ENCODE measurements around the gene ADGRV1.
"Not testable (repeated sequence)": the region's sequence is repeated elsewhere in the genome, so short reads cannot be mapped to it uniquely, and the experiment has no call there.

Gene ADGRV1

DNA sequence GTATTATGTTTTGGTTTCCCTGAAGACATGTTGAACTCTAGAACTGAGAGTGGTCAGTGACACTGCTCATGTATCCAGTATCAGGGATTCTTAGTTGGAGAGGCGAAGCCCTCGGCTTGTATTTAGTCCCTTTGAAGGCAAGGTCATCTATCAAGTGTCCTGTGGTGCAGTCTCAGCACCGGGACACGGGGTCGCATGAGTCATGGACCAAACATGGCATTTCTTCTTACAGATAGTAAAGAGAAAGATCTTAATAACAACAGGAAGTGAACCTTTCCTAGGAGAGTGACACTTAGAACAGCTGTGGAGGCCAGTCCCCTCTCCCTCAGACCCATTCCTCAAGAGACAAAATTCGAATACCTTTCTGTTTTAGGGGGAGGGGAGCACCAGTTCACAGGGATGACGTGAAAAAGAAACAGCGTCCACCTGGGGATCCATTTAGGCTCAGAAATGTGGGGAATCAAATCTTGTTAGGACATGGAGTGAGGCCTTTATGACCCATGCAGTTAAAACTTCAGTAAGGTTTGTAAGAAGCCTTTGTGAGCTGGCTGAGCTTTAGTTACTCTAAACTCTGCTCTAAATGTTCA is 86.5 kb downstream of the ADGRV1 start:
- DNase-seq (ENCODE audit: low read depth in 2 of 2): no peak

DNA sequence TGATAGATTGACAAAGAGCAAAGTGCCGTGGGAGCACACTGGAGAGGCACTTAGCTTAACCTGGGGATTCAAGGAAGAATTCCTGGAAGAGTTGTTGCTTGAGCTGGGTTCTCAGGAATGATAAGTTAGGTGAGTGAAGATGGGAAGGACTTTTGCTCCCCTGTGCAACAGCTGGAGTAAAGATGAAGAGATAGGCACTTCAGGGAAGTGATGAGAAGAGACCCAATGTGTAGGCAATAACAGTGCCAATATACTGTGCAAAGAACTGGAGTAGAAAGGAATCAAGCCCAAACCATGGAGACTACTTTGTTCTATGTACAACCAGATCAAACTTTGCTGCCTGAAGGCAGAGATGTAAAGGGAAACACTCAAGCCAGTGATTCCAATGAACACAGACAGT is 92.2 kb downstream of the ADGRV1 start:
- DNase-seq (ENCODE audit: low read depth in 2 of 2): no peak

DNA sequence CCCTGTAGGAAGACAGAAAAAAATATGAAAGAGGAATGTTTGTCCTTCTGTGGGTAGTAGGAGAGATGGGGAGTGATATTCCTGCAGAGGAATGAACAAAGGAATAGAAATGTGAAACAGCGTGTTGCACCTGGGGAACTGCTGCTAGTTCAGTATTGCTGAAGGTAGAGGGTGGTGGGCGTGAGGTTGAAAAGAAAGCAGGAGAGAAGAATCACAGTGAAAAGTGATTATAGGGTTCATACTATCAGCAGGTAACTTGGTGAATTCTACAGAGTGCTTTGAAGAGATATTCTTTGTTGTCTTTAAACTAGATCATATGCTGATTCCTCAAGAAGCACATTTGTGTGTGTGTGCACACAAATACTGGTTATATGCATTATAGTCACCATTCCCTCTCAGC is 95.6 kb downstream of the ADGRV1 start:
- no peak for DNase-seq (ENCODE audit: low read depth in 2 of 2)

DNA sequence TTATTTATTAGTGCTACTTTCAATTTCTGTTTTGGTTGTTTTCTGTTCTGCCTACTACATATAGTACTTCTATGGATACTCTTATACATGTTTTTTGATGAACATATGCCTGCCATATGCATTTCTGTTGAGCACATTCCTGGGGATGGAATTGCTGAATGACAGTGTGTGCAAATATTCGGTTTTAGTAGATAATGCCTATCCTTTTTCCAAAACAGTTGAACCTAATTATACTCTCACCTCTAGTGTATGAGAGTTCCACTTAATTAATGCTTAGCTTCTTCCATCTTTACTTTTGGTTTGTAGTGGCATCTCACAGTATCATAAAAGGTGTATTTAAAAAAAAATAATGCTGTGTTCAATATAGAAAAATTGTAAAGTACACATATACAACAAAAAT is 96.8 kb downstream of the ADGRV1 start:
- DNase-seq (ENCODE audit: low read depth in 2 of 2): no peak

DNA sequence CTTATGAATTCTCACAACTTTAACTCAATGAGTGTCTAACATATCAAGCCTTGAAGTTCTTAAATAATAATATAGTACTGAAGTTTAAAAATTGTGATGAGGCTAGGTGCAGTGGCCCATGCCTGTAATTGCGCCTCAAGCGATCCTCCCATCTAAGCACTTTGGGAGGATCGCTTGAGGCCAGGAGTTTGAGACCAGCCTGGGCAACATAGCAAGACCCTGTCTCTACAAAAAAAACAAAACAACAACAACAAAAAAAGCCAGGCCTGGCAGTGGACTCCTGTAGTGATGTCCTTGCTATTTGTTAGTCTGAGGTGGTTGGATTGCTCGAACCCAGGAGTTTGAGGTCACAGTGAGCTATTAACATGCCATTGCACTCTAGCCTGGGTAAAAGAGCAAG is 98.4 kb downstream of the ADGRV1 start:
- no peak for DNase-seq (ENCODE audit: low read depth in 2 of 2)

DNA sequence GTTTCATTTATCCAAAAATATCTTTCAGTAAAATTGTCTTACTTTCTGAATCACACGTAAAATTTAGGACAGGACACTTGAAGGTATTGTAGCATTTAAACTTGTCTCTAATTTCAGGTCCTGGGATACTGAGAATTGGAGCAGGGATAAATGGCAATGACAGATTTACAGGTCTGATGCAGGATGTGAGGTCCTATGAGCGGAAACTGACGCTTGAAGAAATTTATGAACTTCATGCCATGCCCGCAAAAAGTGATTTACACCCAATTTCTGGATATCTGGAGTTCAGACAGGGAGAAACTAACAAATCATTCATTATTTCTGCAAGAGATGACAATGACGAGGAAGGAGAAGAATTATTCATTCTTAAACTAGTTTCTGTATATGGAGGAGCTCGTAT is 99.2 kb downstream of the ADGRV1 start:
- no peak for DNase-seq (ENCODE audit: low read depth in 2 of 2)

DNA sequence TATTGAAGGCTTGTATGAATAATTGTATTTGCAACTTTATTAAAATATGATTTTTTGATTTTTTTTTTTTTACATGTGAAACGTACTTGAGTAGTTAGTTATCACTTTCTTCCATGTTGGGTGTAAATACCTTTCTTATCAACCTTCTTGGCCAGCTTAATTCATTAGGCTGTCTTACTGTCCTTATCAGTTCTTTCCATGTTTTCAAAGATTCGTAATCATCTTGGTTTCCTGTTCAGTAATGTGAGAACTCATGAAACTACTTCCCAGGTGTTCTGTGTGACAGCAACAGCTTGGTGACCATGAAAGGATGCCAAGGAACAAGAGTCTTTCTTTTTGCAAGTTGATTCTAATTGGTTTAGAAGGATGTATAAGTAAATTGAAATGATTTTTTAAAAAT is 100.0 kb downstream of the ADGRV1 start:
- DNase-seq (ENCODE audit: low read depth in 2 of 2): no peak

DNA sequence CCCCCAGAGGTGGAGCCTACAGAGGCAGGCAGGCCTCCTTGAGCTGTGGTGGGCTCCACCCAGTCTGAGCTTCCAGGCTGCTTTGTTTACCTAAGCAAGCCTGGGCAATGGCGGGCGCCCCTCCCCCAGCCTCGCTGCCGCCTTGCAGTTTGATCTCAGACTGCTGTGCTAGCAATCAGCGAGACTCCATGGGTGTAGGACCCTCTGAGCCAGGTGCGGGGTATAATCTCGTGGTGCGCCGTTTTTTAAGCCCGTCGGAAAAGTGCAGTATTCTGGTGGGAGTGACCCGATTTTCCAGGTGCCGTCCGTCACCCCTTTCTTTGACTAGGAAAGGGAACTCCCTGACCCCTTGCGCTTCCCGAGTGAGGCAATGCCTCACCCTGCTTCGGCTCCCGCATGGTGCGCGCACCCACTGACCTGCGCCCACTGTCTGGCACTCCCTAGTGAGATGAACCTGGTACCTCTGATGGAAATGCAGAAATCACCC is 109.5 kb downstream of the ADGRV1 start:
- not testable (repeated sequence) for DNase-seq (ENCODE audit: low read depth in 2 of 2)

DNA sequence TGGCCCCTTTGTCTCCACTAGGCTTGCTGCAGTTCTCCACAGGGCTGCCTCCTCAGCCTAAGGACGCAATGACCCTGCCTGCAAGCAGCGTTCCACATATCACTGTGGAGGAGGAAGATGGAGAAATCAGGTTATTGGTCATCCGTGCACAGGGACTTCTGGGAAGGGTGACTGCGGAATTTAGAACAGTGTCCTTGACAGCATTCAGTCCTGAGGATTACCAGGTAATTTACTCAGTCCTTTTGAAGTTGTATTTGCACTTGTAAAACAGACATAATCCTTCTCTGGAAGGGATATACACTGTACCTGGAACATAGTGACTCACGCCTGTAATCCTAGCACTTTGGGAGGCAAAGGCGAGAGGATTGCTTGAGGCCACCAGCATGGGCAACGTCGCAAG is 116.6 kb downstream of the ADGRV1 start:
- no peak for DNase-seq (ENCODE audit: low read depth in 2 of 2)

DNA sequence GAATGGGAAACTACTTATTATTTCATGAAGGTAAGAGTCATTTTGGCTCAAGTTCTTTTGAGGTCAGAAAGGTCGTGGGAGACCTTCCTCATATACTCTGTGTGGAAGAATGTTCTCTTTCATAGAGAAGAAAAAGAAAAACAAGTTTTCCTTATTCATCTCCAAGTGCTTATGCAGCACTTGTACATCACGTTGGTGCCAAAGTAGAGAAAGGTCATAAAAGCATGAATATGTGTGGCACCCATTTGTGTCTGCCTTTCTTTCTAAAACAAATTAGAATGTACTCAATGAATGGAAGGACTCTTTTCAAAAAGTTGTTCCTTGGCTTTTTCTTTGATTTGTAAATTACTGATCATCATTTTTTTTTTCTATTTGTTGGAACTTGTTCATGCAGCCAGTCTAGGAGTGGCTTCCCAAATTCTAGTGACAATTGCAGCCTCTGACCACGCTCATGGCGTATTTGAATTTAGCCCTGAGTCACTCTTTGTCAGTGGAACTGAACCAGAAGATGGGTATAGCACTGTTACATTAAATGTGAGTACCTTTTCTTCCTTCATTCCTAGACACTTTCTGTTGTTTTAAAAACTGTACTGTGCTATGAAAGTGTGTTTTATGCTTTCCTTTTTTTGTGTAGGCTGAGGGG is 122.4 kb downstream of the ADGRV1 start:
- no peak for DNase-seq (ENCODE audit: low read depth in 2 of 2)

DNA sequence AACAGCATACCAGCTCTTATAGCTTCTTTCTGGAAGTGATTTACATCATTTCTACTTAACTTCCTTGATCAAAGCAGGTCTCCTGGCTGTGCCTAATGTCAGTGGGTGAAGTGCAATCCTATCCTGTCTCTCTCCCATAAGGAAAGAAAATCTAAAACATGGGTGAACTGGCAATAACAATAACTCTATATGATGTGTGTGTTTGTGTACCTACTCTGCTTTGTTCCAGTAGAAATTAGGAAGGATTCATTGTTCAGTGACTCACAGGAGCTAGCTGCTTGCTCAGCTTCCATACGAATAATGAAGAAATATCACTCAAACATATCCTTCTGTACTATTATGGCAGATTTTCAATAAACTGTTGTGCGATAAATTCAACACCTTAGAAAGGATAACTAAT is 123.7 kb downstream of the ADGRV1 start:
- DNase-seq (ENCODE audit: low read depth in 2 of 2): no peak

DNA sequence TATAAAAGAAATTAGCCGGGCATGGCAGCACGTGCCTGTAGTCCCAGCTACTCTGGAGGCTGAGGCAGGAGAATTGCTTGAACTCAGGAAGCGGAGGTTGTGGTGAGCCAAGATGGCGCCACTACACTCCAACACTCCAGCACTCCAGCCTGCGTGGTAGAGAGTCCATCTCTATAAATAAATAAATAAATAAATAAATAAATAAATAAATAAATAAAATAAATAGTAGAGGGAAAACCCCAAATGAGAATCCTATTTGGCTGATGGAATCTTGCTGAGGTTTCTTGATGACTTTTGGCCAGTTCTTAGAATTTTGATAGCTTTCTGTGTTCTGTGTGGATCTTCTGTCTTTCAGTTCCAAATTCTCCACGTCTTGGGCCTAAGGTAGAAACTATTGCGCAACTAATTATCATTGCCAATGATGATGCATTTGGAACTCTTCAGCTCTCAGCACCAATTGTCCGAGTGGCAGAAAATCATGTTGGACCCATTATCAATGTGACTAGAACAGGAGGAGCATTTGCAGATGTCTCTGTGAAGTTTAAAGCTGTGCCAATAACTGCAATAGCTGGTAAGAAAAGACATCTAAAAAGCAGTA is 126.9 kb downstream of the ADGRV1 start:
- DNase-seq (ENCODE audit: low read depth in 2 of 2): no peak

DNA sequence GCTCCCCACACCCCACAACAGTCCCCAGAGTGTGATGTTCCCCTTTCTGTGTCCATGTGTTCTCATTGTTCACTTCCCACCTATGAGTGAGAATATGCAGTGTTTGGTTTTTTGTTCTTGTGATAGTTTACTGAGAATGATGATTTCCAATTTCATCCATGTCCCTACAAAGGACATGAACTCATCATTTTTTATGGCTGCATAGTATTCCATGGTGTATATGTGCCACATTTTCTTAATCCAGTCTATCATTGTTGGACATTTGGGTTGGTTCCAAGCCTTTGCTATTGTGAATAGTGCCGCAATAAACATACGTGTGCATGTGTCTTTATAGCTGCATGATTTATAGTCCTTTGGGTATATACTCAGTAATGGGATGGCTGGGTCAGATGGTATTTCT is 127.8 kb downstream of the ADGRV1 start:
- DNase-seq (ENCODE audit: low read depth in 2 of 2): not testable (repeated sequence)

DNA sequence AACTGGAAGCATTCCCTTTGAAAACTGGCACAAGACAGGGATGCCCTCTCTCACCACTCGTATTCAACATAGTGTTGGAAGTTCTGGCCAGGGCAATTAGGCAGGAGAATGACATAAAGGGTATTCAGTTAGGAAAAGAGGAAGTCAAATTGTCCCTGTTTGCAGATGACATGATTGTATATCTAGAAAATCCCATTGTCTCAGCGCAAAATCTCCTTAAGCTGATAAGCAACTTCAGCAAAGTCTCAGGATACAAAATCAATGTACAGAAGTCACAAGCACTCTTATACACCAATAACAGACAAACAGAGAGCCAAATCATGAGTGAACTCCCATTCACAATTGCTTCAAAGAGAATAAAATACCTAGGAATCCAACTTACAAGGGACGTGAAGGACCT is 128.9 kb downstream of the ADGRV1 start:
- DNase-seq (ENCODE audit: low read depth in 2 of 2): not testable (repeated sequence)

DNA sequence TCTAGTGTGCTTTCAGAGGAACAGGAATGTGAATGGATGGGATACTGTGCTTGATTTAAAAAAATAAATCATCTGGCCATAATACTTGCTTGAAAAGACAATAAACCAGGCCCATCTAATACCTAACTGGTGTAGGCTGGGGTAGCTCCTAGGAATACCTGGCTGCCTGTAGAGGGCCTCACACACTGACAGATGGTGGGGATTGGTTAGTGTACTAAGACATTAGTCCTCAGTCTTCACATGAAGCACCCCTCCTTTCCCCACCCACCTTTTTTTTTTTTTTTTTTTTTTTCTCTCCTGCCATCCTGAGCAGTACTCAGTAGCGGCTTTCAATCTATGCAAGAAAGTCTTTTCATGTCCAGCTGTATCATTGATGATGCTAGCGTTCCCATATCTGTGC is 130.5 kb downstream of the ADGRV1 start:
- no peak for DNase-seq (ENCODE audit: low read depth in 2 of 2)

DNA sequence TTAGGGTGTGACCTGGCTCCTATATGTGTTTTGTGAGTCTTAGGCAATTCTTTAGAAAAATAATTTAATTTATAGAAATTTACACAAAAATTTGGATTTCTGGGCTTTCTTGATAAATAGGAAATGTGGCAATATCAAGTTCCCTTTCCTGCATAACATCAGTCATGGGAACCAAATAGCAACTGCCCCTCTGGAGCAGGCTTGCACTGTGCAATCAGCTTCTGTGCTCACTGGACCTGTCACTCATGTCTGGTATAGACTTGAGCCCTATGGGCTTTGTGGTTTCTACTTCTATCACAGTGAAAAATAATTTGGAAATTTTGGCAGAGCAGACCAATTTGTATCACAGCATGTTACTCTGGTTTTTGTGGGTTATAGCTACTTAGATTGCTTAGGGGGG is 131.7 kb downstream of the ADGRV1 start:
- DNase-seq (ENCODE audit: low read depth in 2 of 2): no peak

DNA sequence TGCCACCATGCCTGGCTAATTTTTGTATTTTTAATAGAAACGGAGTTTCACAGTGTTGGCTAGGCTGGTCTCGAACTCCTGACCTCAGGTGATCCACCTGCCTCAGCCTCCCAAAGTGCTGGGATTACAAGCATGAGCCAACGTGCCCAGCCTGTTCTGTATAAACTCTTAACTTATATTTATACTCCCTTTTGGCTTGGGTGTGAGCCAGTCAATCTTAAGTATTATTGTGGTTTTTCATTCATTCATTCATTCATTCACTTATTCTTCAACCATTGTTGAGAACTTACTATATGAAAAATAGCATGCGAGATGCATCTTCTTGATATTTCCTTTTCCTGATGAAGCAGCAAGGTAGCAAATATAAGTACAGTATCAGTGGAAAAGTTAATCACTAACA is 132.9 kb downstream of the ADGRV1 start:
- DNase-seq (ENCODE audit: low read depth in 2 of 2): no peak

DNA sequence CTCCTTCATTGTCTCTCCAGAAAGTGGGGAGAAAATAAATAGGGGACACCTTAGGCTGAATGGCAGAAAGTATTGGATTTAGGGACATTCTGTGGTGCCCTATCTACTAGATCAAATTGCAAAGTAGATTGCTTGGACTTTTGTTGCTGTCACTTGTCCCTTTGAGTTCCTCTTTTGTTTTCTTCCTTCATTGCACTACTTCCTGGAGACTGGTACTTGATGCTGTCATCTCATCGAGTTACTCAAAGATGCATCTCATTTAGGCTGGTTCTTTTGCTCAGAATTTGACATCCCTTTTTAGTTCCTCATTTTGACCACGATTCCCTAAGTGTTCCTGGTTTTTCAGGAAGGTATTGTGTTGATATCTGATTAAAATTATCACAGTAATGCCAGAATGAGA is 137.6 kb downstream of the ADGRV1 start:
- DNase-seq (ENCODE audit: low read depth in 2 of 2): no peak

DNA sequence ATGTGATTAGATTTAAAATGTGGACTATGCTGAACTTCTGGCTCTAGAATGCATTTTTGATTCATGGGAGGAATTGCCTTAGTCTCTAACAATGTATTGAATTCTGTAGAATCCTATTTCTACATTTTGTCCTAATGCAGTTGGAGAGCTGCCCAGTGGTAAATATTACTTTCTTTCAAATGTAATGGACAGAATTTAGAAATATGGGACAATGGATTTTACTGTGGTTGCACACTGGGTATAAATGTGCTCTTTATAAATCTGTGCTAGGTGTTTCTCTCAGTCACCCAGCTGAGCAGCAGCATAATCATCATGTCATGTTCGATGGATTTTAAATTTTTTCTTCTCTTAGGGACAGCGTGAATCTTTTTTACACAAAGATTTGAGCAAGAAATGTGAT is 141.7 kb downstream of the ADGRV1 start:
- DNase-seq (ENCODE audit: low read depth in 2 of 2): no peak

DNA sequence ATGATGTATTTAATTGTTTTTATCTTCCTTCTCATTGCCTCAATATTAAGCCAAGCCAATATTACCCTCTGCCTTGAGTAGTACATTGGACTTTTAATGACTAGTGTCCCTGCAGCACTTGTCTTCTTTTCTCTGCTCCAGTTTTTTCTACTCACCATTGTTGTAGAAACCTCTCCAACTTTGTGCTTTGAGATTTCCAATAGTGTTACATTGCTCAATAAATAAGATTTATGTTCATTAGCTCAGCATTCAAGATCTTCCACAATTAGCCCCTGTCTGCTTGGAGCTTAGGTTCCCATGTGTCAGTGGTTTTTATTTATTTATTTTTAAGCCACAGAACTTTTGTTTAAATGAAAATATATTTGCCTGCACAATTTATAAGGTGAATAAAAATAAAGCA is 145.3 kb downstream of the ADGRV1 start:
- no peak for DNase-seq (ENCODE audit: low read depth in 2 of 2)

DNA sequence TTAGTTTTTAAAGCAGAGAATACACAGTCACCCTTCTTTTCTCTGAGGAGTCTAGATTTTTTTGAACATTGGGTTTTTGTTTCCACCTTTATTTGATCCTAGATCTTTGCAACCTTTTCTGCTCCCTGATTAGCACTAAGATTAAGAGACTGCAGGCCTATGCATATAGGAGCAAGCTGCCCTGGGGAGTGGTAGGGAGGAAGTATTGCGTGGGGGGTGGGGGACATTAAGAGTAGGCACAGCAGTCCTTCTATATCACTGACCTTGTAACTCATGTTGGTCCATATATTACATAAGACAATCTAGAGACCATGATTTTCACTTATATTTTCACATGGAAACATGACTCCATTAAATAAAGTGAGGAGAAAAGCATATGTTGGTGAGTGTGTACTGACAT is 149.1 kb downstream of the ADGRV1 start:
- DNase-seq (ENCODE audit: low read depth in 2 of 2): no peak

DNA sequence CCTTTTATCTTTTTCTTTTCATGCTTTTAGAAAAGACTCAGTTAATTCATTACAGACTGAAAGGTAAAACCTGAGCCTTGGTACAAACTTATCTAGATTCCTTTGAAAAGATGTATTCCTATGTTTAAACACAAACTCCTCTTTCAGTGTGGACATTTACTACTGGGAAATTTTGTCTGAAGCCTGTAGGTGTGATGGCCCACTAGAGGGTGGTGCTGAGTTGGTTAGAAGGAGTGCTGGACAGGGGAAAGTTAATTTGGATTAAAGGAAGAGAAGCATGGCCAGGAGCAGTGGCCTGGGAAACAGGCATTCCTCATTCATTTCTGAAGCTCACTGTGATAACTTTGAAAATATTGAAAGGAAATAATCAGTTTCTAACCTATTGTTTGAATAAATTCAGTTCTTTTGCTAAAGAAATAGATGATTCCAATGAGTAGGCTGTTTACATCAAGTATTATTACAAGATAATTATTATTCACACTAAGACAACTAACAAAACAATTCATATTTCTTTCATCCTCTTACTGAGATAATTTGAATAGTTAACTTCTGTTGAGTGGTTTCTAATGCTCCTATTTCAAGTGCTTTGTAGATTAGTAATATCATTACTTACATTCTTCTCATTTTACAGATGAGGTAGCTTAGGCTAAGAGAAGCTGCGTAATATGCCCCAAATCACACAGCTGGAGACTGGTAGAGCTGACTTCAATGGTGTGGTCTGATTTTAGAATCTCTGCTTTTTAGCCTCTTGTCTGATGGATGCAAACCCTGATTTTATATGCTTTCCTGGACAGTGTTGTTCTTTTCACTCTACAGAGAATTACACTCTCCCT is 150.9 kb downstream of the ADGRV1 start:
- DNase-seq (ENCODE audit: low read depth in 2 of 2): no peak

DNA sequence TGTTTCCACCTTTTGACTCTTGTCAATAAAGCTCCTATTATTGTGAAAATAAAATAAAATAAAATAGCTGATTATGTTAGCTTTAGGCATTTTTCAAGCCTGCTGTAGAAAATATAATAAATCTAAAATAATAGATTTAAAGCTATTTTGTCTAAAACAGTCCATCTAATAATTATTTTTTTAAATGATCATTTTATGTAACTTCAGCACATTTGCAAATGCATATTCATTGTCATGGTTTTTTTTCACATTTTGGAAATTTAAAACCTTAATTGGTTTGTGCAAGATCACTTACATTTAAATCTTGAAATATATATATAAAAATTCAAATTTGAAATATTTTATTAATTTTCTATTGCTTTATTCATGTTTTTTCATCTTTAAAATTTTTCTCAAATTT is 159.8 kb downstream of the ADGRV1 start:
- DNase-seq (ENCODE audit: low read depth in 2 of 2): no peak
